ENCODE results near the gene TMEM88.

DNA sequence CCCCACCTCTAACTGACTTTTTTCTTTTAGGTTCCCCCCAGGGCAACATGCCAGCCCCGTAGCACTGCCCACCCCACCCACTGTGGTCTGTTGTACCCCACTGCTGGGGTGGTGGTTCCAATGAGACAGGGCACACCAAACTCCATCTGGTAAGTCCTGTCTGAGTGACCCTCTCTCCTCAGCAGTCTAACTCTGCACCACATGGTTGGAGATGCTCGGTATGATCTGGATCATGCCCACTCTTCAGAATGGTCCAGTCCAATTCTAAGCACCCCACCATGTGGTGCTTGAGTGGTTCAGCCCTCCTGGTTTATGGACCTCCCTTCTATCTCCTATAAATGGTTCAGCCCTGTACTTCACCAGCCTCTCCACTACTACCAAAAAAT, 15.0 kb upstream of the TMEM88 start:
- TF ChIP-seq POLR2A (IDR thresholded peaks at IDR 0.05) = no peak
- TF ChIP-seq CTCF (IDR thresholded peaks at IDR 0.05) = no peak
